DMS153 (cell line): ENCODE data around the gene SCAMP5.

Experiments used
- DNase-seq: peaks from one replicate; lab custom pipeline; 2025; lab: John Stamatoyannopoulos, UW

The SCAMP5 gene

GRCh38 chr15:75070674-75071073 is 75.3 kb downstream of the SCAMP5 start:
- DNase-seq, result no peak
